Esophagus (tissue), 2 donors: ENCODE measurements around the gene TBL1X. TPM values are rescaled to one million over a fixed set of nuclear protein-coding genes. Genes with fewer than 3 reads are reported as not detected.

Source experiments
- H3K27ac ChIP-seq, 2 donors: one replicate each; pipeline ENCODE4 v1.5.1; 2013; ENCODE audit warnings: low read depth in 2 of 2, mild to moderate bottlenecking in 2 of 2, inconsistent platforms in 1 of 2, low read length in 1 of 2, moderate library complexity in 1 of 2
- H3K27me3 ChIP-seq, 2 donors: one replicate each; pipeline ENCODE4 v1.6.1; 2013; ENCODE audit warnings: low read length in 2 of 2, control low read depth in 1 of 2, mild to moderate bottlenecking in 1 of 2; ENCODE audit not compliant: insufficient read depth in 2 of 2, control insufficient read depth in 1 of 2
- H3K36me3 ChIP-seq, 2 donors: one replicate each; pipeline ENCODE4 v1.6.1; 2013; ENCODE audit warnings: low read length in 1 of 2; ENCODE audit not compliant: control insufficient read depth in 2 of 2, insufficient read depth in 2 of 2
- H3K4me1 ChIP-seq, 2 donors: one replicate each; pipeline ENCODE4 v1.6.1; 2013; ENCODE audit warnings: low read length in 1 of 2; ENCODE audit not compliant: control insufficient read depth in 2 of 2, insufficient read depth in 2 of 2
- H3K4me3 ChIP-seq, 2 donors: one replicate each; pipeline ENCODE4 v1.5.1; 2013; ENCODE audit warnings: low read length in 2 of 2, mild to moderate bottlenecking in 2 of 2, low read depth in 1 of 2, moderate library complexity in 1 of 2
- H3K9me3 ChIP-seq, 2 donors: one replicate each; pipeline ENCODE4 v1.6.1; 2013; ENCODE audit warnings: mild to moderate bottlenecking in 2 of 2, low read depth in 1 of 2, low read length in 1 of 2, moderate library complexity in 1 of 2; ENCODE audit not compliant: control insufficient read depth in 2 of 2, insufficient read depth in 1 of 2
- WGBS, 2 donors: extraction: QIAGEN DNeasy Blood & Tissue Kit; methylation state at CpG; one replicate each; pipeline ENCODE4 v1.1.7; 2013; 5-methylcytosine and 5-hydroxymethylcytosine counted together
- polyA plus RNA-seq, 2 donors: library from polyadenylated mRNA; stranded (reverse); fragments of 200-250 nt; gene quantifications; one replicate each; pipeline ENCODE4 v1.2.3, GENCODE V29; 2013
- donor health status: healthy with polysubstance abuse.
- donor health status: Bipolar disorder and iron deficiency.

Gene TBL1X
- polyA plus RNA-seq, 2 donors, result 3.7 to 5.8 TPM

- Histone ChIP-seq H3K36me3 (no peaks in the 10 kb centered on the region), H3K27ac (no peak overlapping the region), H3K4me3 (no peak overlapping the region), H3K27me3 (no peaks in the 10 kb centered on the region), H3K9me3 (no peaks in the 10 kb centered on the region), H3K4me1 (no peaks in the 10 kb centered on the region)
- WGBS, 2 donors, result 77 to 92% methylated on average over 13 of the region's 13 CpGs
Measured at GRCh38 chrX:9654929-9655328, 190.1 kb downstream of the TBL1X start.

- 49 to 54% methylated on average over 6 of the region's 6 CpGs for WGBS, 2 donors
- no peaks in the 10 kb centered on the region for H3K4me1 ChIP-seq
- no peaks in the 10 kb centered on the region for H3K9me3 ChIP-seq
- H3K27ac ChIP-seq, result no peak overlapping the region
- no peaks in the 10 kb centered on the region for H3K27me3 ChIP-seq
- H3K36me3 ChIP-seq, result no peaks in the 10 kb centered on the region
- H3K4me3 ChIP-seq, result no peak overlapping the region
Measured at GRCh38 chrX:9656277-9656676, 191.4 kb downstream of the TBL1X start.

DNA sequence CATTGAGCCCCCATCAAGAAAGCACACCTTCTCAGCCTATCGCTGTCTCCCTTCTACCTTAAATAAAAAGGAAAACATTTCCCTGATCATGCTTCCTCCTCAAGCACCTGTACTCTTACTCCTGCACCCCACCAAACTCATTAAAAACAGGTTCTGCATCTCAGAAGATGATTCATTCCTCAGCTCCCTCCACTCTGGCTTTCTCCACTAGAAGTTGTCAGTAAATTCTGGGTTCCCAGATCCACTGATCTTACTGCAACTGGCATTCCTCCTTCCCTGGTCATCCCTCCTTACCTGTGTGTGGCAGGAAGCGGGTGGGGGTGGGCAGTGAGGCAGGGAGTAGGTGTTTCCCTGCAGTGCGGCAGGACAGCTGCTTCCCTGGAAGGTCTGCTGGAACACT, 192.0 kb downstream of the TBL1X start:
- Histone ChIP-seq H3K36me3 (no peaks in the 10 kb centered on the region), H3K9me3 (no peaks in the 10 kb centered on the region), H3K27me3 (no peaks in the 10 kb centered on the region), H3K4me1 (no peaks in the 10 kb centered on the region), H3K27ac (no peak overlapping the region), H3K4me3 (no peak overlapping the region)
- WGBS, 2 donors, result 60 to 96% methylated on average over 3 of the region's 3 CpGs

DNA sequence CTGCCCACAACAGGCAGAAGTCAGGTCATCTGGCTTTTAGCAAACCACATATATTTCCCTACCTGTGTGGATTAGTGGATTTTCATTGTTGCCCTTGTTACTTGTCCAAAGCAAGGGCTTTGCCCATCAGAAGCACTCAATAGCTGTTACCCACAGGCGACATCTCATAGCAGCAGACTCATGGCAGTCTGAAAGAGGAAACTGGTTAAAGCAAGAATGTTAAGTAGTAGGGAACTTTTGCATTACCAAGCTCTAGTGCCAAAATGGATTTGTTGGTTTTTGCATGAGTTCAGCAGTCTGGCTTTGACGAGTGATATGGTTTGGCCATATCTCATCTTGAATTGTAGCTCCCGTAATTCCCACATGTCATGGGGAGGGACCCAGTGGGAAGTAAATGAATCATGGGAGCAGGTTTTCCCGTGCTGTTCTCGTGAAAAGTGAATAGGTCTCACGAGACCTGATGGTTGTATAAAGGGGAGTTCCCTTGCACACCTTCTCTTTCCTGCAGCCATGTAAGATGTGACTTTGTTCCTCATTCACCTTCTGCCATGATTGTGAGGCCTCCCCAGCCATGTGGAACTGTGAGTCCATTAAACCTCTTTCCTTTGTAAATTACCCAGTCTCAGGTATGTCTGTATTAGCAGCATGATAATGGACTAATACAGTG, 192.9 kb downstream of the TBL1X start:
- H3K4me3 ChIP-seq, result no peak overlapping the region
- no peak overlapping the region for H3K27ac ChIP-seq
- no peaks in the 10 kb centered on the region for H3K9me3 ChIP-seq
- H3K36me3 ChIP-seq, result no peaks in the 10 kb centered on the region
- 95% methylated on average over 6 of the region's 6 CpGs for WGBS, 2 donors
- no peaks in the 10 kb centered on the region for H3K27me3 ChIP-seq
- H3K4me1 ChIP-seq, result no peaks in the 10 kb centered on the region

GRCh38 chrX:9658409-9658808, 193.6 kb downstream of the TBL1X start:
- Histone ChIP-seq H3K27me3 (no peaks in the 10 kb centered on the region), H3K27ac (no peak overlapping the region), H3K36me3 (no peaks in the 10 kb centered on the region), H3K4me1 (no peaks in the 10 kb centered on the region), H3K9me3 (no peaks in the 10 kb centered on the region), H3K4me3 (no peak overlapping the region)
- 70 to 72% methylated on average over 4 of the region's 4 CpGs for WGBS, 2 donors

GRCh38 chrX:9659571-9660195, 194.8 kb downstream of the TBL1X start:
- WGBS, 2 donors, result 84 to 95% methylated on average over 17 of the region's 17 CpGs
- Histone ChIP-seq H3K27me3 (no peaks in the 10 kb centered on the region), H3K4me3 (no peak overlapping the region), H3K27ac (no peak overlapping the region), H3K4me1 (no peaks in the 10 kb centered on the region), H3K36me3 (no peaks in the 10 kb centered on the region), H3K9me3 (no peaks in the 10 kb centered on the region)

DNA sequence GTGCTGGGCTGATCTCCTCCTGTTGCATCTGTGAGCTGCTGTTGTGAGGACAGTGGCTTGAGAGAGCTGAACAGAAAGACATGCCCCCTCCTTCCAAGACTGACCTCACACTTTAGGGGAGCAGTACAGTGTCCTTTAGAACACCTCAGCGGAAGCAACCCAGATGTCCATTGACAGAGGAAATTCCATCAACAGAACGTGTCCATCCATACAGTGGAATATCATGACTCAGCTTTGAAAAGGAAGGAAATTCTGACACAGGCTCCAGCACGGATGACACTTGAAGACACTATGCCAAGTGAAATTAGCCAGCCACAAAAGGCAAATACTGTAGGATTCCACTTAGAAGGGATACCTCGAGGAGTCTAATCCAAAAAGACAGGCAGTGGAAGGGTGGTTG, 197.3 kb downstream of the TBL1X start:
- no peaks in the 10 kb centered on the region for H3K27me3 ChIP-seq

GRCh38 chrX:9663216-9663615, 198.4 kb downstream of the TBL1X start:
- H3K4me1 ChIP-seq, result no peaks in the 10 kb centered on the region
- 88 to 95% methylated on average over 6 of the region's 6 CpGs for WGBS, 2 donors
- no peak overlapping the region for H3K4me3 ChIP-seq
- no peak overlapping the region for H3K27ac ChIP-seq
- no peaks in the 10 kb centered on the region for H3K36me3 ChIP-seq
- H3K27me3 ChIP-seq, result no peaks in the 10 kb centered on the region
- no peaks in the 10 kb centered on the region for H3K9me3 ChIP-seq

More for the DNA sequence above, 197.3 kb downstream of the TBL1X start:
- Histone ChIP-seq H3K27ac (no peak overlapping the region), H3K4me1 (no peaks in the 10 kb centered on the region), H3K36me3 (no peaks in the 10 kb centered on the region), H3K4me3 (no peak overlapping the region), H3K9me3 (no peaks in the 10 kb centered on the region)
- WGBS, 2 donors, result 42 to 77% methylated on average over 4 of the region's 4 CpGs

DNA sequence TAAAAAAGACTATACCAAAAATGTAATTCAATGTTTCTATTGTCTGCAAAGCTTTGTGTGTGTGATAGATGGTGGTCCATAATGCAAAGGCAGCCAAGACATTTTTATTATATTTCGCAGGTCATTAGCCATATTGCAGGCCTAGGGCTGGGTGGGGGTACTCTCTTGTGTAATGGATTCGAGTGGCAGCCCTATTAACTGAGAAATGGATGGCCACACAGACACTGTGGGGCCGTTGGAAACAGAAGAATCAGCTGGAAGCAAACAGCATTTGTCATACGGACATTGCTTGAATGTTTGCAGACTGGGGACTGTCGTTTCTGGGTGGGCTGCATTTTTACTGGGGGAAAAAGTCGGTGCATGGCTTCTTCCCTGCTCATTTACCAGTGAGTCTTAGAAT, 199.4 kb downstream of the TBL1X start:
- WGBS, 2 donors, result 70 to 85% methylated on average over 6 of the region's 6 CpGs
- no peak overlapping the region for H3K4me3 ChIP-seq
- no peaks in the 10 kb centered on the region for H3K9me3 ChIP-seq
- no peaks in the 10 kb centered on the region for H3K27me3 ChIP-seq
- no peaks in the 10 kb centered on the region for H3K4me1 ChIP-seq
- no peak overlapping the region for H3K27ac ChIP-seq
- H3K36me3 ChIP-seq, result no peaks in the 10 kb centered on the region

GRCh38 chrX:9665113-9665512, 200.3 kb downstream of the TBL1X start:
- Histone ChIP-seq H3K4me3 (no peak overlapping the region), H3K4me1 (no peaks in the 10 kb centered on the region), H3K9me3 (no peaks in the 10 kb centered on the region), H3K27me3 (no peaks in the 10 kb centered on the region), H3K36me3 (no peaks in the 10 kb centered on the region), H3K27ac (no peak overlapping the region)
- 32 to 70% methylated on average over 4 of the region's 4 CpGs for WGBS, 2 donors
